WI38 (cell line): ENCODE results near the gene UBR3.

Experiments
- H3K4me3 ChIP-seq: 2 replicates; pipeline ENCODE4 v1.5.1; 2011; ENCODE audit warnings: low read depth, mild to moderate bottlenecking, control low read depth, low read length
- TF ChIP-seq, protein P1 (sequence below): IDR thresholded peaks from 2 replicates; pipeline ENCODE4 v1.5.1; 2012; ENCODE audit warnings: low read depth, mild to moderate bottlenecking, control low read depth, low read length

Gene UBR3

GRCh38 chr2:169976335-169976851 lies 149.1 kb downstream of the UBR3 start:
- TF ChIP-seq, protein P1, sequence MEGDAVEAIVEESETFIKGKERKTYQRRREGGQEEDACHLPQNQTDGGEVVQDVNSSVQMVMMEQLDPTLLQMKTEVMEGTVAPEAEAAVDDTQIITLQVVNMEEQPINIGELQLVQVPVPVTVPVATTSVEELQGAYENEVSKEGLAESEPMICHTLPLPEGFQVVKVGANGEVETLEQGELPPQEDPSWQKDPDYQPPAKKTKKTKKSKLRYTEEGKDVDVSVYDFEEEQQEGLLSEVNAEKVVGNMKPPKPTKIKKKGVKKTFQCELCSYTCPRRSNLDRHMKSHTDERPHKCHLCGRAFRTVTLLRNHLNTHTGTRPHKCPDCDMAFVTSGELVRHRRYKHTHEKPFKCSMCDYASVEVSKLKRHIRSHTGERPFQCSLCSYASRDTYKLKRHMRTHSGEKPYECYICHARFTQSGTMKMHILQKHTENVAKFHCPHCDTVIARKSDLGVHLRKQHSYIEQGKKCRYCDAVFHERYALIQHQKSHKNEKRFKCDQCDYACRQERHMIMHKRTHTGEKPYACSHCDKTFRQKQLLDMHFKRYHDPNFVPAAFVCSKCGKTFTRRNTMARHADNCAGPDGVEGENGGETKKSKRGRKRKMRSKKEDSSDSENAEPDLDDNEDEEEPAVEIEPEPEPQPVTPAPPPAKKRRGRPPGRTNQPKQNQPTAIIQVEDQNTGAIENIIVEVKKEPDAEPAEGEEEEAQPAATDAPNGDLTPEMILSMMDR, result no peak
- H3K4me3 ChIP-seq, result no peak overlapping the region

GRCh38 chr2:169977530-169977929 lies 150.3 kb downstream of the UBR3 start:
- TF ChIP-seq, protein P1, result no peak
- H3K4me3 ChIP-seq, result no peak overlapping the region

GRCh38 chr2:169978402-169979017 lies 151.3 kb downstream of the UBR3 start:
- H3K4me3 ChIP-seq, result no peak overlapping the region

GRCh38 chr2:169979025-169979424 lies 151.8 kb downstream of the UBR3 start:
- no peak overlapping the region for H3K4me3 ChIP-seq
- TF ChIP-seq, protein P1, result no peak

More at GRCh38 chr2:169978402-169979017, 151.3 kb downstream of the UBR3 start:
- TF ChIP-seq, protein P1, result no peak

DNA sequence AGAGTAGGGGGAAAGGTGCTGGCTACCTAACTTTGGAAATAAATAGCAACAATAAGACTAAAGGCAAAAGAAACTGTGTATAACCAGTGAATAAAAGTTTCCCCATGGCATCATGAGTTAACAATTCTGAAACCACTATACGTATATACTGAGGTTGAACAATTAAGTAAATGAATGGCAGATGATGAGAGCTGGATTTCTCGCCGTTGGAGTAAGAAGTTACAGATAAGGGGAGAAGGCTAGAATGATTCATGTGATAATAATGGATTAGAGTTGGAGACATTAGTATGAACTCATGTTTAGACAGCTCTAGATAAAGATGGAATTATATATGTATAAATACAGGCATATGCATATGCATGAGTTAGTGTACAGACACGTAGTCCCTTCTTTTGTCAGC lies 152.7 kb downstream of the UBR3 start:
- TF ChIP-seq, protein P1, result no peak
- no peak overlapping the region for H3K4me3 ChIP-seq

DNA sequence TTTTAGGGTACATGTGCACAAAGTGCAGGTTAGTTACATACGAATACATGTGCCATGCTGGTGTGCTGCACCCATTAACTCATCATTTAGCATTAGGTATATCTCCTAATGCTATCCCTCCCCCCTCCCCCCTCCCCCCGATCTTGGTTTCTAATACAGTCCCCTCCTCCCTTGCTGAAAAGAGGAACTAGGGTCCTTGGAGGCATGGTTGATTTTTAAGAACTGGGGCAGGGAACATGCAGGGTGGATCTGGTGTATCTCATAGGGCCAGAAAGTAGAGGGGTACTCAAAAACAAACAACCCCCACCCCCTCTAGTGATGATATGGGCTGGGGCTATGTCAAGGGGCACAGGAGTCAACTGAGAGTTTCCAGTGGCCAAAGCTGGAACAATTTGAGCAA lies 153.4 kb downstream of the UBR3 start:
- TF ChIP-seq, protein P1, result no peak
- no peak overlapping the region for H3K4me3 ChIP-seq

GRCh38 chr2:169982929-169983328 lies 155.7 kb downstream of the UBR3 start:
- TF ChIP-seq, protein P1, result no peak

More at GRCh38 chr2:169982929-169983328, 155.7 kb downstream of the UBR3 start:
- no peak overlapping the region for H3K4me3 ChIP-seq
